GM19467 (cell line): ENCODE results near the gene TMEM53.

Experiments
- ATAC-seq: cut with Tn5 transposase; IDR thresholded peaks from one replicate; pipeline ENCODE4 v1.9.1; 2021; ENCODE audit warnings: mild to moderate bottlenecking, moderate library complexity; ENCODE audit not compliant: unreplicated experiment

The TMEM53 gene

DNA sequence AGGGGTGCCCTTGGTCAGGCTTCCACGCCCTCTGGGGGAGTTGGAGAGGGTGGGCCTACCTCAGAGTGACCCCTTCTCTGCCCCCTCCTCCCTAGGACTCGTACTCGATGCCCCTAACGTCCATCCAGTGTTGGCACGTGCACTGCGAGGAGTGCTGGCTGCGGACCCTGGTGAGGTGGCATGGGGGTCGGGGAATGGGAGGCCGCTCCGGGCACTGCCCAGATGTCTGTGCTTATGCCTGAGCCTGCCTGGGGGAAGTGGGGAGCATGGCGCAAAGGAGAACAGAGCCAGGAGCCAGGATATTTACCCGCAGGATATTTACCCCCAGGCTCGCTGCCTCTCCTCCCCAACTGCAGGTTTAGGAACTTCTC lies 24.5 kb downstream of the TMEM53 start:
- no peak for ATAC-seq

DNA sequence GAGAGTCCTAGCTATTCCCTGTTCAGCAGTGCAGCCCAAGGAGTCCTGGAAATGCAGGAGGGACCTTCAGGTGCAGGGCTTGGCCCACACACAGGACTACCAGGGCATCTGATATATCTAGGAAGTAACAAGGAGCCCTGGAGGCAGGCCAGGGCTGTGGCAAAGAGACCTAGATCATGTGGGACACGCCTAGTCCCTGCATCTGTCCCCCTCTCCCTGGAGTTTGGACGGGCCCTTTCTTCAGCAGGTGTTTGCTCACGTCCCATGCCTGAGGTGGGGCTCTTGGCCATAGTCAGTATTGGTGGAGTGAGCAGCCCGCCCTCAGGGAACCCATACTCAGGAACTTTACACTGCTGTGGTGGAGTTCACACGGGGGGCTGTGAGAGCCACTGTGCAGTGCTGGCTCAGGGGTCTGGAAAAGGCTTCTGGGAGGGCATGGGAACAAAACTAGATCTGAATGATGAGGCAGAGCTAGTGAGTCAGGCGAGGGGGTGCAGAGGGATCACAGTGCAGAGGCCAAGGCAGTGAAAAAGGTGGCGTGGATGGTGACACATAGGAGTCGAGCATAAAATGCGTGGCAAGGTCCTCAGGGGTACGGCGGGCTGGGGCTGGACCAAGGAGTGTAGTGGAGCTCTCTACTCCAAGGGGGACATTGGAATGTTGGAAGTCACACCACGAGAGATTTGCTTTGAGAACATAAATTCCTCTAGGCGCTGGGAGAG lies 25.6 kb downstream of the TMEM53 start:
- no peak for ATAC-seq

DNA sequence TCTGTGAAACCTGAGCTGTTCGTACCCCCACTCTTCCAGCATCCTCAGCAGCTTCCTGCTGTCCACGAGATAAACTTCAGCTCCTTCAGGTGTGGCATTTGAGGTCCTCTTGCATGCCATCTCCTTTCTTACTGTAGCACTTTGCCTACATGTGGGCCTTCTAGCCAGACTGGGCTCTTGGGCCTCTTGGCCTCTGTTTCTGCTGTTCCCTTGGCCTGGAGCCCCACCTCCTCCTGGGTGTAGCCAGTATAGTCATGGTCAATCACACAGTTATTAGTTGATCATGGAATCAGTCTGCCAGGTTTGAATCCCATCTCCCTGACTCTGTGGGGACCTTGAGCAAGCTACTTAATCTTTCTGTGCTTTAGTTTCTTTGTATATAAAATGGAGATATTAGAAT lies 26.4 kb downstream of the TMEM53 start:
- no peak for ATAC-seq

DNA sequence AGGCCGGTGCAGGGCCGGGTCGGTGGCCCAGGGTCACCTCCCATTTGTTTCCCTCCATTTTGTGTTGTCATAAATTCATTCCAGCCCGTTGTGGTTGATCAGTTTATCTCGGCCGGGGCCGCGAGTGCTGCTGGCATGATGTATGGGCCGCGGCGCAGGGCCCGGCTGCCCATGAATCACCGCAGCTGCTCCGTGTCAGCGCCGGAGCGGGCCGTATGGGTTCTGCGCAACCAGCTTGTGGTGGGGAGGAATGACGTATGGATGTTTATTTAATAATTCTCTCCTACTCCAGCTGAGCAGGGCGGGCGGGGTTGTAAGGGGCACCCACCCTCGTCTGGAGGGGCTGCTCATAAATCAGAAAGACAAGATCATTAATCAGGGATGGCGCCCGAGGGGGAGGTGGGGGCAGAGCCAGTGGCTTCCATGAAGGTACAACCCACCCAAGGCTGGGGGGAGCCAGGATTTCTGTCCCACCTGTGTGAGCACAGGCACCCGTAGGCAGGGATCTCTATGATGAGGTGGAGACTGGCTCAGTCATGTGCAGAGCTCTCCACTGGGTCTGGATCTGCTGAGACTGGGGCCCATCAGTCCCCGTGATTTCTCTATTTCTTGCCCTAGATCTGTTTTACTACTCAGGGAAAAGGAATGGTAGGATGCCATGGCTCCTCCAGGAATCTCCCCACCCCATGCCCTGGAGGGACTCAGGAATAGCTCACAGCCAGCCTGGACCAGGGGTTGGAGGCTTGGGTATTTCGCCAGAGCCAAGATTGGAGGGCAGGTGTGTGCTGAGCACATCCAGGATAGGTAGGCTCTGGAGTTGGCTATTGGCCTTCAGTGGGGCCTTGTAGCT lies 27.8 kb downstream of the TMEM53 start:
- ATAC-seq = no peak

DNA sequence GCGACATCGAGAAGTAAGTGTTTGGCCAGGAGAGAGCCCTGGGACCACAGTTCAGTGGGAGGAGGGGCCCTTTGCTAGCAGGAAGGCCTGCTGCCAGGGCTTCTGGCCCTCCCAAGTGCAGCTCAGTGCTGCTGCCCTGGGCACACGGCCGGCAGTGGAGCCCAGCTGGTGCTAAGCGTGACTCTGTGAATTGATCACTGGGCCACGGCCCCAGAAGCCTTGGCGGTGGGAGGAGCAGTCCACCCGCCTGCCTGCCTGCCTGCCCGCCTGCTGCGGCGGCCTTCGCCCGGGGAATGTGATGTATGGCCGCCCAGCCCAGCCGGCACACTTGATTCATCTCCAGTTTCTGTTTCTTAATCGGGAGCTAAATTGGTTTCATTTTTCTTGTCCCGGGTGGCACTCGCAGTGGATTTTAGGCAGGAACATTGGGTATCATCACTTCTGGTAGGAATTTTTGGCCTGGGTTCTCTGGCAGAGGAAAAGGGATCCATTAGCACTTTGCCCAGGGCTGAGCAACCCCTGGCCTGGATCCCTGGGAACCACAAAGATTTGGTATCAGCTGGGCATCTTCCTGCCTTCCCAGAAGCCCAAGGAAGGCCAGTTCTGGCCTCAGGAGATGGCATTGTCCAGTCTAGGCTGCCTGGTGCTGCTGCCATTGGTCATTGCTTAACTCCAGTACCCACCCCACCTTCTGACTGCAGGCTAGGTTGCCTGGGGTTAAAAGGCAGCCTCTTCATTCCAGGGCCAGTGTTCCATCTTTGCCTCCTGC lies 28.6 kb downstream of the TMEM53 start:
- ATAC-seq = no peak

DNA sequence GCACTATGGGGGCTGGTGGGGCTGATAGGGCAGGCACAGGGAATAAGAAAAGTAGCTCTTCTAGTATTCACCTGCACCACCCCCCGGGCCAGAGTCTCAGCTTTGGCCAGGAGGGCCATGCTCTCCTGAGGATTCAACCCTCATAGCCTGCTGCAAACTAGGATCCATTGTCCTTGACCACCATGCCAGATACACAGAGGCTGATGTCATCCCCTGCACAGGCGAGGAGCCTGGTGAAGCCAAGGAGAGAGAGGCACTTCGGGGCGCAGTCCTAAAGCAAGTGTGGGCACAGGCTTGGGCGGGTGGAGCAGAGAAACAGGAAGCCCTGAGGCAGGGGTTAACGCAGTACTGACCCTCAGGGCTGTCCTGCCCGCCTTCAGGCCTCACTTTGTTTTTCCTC lies 29.5 kb downstream of the TMEM53 start:
- no peak for ATAC-seq

DNA sequence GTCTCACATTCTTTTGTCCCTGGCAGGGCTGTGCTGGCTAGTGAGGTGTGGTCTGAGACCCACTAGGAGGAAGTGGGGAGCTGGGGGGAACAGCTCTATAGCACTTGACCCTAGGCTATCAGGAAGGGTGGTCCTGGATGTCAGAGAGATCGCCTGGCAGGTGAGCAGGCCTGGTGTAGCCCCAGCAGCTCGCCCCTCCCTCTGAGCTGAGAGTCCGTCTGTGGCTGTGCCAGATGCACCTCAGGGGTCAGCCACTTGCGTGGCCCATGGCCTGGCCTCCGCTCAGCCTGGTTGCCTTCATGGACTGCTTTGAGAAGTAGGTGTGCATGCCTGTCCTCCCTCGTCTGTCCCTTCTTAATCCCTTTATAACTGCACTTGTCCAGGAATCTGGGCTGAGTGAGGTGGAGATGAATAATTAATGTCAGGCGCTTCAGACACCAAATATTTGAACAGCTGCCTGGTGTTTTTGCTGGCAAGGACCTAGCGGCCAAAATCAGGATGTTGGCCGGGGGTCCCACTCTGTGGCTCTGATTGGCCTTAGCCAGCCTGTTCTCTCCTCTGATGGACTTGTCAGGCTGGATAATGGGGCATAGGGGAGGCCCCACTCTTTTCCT lies 30.5 kb downstream of the TMEM53 start:
- no peak for ATAC-seq

DNA sequence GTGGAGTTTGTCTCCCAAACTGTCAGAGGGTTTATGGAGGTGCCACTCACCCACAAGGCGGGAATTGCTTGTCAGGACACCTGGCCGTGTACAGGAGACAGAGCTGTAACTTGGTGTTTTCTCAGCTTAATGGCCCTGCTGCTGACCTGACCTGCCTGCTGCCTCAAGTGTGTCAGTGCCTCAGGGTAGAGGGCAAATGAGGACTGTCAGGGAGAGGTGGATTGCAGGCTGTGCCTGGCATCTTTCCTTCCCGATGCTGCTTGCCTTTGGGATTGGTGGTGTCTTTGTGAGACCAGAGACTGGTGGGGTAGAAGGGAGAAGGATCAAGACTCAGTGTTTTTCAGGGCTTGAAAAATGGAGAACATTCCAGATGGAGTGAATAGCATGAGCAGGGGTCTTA lies 31.4 kb downstream of the TMEM53 start:
- ATAC-seq = no peak

DNA sequence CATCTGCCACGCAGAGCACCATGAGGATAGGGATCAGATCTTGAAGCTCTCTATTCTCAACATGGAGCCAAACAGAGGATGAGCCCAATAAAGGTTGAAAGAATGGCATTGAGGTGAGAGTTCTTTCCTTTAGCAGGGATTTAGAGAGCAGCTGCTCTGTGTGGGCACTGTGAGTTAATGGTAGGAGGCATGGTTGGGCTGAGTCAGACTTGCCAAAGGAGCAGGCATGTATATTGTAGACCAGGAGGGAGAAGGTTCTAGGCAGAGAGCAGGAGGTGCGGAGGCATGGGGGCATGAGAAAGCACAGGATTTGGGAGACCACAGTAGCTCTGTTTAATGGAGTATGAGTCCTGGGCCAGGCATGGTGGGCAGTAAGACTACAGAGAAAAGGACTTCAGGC lies 32.0 kb downstream of the TMEM53 start:
- no peak for ATAC-seq

DNA sequence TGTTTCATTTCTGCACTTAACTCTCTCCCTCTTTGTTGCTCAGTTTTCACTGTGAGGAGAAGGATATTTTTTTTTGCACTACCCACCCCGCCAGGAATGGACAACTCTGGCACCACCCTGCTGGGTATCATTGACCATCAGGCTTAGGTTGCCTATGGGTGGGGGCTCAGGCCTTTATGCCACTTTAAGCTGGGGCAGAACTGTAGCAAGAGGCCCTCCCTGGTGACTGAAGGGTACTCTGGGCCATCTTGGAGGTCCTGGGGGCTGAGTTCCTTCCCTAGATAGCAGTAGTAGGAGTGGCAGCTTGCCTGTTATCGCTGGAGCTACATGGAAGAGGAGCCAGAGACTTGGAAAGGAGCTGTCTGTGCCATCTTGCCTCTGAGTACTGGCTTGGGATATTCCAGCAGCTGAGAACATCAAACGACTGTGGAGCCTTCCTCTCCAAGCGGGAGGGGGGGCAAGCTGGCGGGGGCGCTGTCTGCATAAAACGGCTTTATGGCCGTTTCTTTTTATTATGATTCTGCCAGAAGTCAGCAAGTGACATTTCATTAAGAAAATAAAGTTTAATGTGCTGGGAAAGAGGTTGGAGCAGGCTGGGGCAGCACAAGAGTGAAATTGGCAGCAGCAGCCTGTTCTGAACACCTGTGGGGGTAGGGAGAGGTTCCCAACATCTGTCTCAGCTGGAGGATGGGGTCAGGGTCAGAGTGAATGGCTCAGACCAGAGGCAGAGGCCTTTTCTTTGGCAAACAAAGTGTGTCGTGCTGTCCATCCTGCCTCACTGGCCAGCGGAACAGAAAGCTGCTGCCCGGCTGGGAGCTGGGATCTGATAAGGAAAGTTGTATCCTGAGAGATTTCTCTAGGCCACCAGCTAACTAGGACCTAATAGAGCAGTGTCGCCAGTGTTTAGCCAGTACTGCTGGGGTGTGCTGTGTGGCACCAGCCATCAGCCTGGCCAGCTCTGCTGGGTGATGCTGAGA lies 32.9 kb downstream of the TMEM53 start:
- ATAC-seq = no peak

DNA sequence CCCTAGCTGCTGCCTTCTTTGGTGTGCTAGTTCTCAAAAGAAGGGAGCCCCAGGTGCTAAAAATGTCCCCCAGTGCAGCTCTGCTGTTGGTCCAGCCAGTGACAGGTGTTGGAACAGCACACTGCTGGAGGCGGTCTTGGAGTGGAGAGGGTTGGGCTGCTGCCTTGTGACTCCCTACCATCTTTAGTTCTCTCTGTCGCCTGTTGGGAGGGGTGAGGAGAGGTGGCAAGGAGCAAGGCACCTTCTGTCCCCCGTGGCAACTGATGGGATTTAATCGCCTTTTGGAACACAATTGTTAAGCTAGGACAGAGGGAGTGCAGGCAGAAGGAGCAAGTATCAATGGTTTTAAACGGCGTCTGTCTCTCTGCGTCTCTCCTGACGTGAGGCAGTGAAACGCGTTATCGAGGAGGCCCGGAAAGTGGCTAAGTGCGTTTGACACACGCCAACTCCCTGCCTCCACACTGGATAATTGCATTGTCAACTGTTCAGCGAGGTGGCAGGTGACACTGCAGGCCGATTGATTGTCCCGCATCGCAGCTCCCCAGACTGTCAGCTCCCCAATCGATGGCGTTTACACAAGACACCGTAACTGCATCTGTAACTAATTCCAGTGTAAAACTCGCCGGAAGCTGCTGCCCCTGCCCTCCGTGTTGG lies 34.0 kb downstream of the TMEM53 start:
- no peak for ATAC-seq

DNA sequence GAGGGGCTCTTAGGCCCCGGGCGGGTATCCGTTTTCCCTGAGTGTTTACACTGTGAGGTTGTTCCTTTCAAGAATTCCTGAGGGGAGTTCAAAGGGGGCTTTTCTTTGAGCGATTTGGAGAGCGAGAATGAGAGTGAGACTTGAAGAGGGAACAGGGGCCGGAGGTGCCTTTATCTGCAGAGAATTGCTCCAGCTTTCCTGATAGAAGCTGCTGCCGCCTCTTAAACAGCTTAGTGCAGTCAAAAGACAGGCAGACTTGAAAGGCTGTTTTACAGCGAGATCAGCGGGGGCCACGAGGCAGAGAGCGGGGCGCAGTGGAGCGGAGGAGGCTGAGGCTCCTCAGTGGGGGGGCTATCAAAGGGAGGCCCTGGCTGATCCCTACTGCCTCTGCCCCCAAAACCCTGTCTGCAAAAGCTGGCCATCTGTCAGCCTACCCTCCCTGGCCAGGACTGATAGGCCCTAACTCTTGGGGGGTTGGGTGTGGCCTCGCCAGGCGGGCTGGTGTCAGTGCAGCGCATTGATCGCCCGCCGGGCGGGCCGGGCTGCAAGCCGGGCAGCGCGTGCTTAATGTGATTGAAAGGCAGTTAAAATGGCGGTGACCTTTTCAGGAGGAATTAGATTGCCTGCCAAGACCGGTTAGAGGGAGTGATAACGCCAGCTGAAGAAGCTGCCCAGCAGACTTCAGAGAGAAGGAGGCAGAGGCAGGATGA lies 36.4 kb downstream of the TMEM53 start:
- no peak for ATAC-seq

DNA sequence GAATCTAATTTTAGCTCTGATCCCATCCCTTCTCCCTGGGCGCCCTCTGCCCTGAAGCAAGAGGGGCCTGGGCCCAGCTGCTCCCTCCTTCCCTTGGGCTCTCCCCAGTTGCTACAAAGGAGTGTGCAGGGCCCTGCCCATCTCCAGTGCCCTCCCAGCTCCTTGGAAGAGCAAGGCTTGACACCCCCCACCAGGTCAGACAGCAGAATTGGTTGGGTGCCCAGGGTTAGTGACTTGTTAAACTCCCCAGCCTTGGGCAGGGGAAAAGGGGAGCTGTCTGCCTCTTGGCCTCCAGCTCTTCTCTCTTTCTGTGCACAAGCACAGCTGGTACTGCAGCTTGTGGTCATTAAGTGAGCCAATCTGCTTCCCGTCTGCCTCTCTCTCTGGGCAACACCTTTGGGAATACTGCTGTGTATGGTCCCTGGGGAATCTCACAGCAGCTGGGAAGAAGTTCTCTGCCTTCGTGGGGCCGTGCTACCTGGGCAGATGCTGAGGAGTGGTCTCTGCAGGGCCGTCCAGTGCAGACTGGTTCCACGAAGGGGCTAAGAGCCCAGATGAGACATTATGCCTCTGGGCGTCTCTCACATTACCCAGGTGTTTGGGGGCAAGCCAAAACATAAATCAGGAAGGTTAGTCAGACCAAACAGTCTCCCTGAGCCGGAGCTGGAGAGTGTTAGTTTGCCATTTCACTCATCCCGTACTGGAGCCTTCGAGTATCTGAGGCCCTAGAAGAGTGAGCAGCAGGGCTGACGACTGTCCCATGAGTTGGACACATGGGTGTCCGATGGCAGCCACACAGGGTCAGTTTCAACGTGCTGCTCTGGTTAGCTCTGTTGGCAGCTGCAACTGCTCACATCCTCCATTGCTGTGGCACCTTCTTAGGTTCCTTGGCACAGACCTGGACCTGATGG lies 37.3 kb downstream of the TMEM53 start:
- ATAC-seq = no peak

DNA sequence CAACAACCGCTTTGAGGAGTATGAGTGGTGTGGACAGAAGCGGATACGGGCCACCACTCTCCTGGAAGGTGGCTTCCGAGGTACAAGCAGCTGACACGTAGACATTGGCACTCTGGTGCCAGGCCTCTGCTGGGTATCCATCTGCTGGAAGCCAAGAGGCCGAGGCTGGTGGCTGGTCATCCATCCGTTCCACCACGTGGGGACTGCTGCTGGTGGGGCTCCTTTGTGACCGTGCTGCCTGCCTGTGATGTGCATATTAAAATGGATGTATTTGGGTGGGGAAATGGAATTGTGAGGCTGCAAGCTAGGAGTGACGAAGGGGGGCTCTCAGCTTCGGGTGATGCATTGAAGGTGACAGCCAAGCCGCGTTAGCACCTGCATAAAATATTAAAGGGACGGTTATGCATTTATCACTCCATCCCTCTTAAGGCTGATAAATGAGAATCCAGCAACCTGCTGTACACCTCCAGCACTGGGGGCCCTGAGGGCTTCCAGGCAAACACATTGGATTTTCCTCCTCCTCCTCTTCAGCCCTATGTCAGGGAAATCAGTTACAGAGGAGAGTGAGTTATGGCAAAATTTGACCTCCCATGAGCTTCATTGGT lies 38.1 kb downstream of the TMEM53 start:
- no peak for ATAC-seq

DNA sequence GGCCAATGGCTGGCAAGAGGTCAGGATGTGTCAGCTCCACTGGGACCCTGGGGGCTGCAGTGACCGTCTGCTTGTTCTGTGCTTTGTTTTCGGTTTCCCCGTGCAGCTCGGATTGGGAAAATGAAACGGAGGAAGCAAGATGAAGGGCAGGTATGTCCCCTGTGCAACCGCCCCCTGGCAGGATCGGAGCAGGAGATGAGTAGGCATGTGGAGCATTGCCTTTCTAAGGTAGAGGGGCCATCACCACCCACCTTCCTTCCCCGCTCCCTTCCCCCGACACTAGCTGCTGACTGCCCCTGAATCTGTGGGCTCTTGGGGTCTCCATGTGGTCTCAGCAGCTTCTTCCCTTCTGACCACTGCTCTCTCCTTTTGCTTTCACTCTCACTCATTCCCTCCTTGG lies 38.8 kb downstream of the TMEM53 start:
- ATAC-seq = no peak

DNA sequence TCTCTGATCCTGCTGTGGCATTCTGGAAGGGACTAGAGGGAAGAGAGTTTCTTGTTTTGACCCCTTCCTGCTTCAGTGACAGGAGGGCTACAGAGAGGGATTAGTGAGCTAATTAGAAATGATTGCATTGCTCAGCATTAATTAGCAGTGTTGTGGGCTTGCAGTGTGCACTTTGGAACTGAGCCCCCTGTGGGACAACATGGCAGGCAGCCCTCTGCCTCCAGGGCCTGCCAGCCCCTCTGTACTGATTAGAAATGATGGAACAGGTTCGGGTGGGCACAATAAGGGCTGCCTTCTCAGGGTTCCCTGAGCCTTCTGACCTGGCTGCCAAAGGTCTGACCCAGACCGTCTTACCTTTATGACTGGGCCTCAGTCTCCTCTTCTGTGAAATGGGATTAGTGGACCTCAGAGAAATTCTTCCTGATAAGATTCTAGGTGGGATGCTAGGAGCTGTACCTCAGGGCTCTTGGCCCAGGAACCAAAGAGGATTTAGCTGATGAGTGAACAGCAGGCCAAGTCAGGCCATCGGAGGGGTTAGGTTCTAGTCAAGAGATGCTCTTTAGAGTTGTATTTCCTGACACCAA lies 39.6 kb downstream of the TMEM53 start:
- ATAC-seq = no peak

DNA sequence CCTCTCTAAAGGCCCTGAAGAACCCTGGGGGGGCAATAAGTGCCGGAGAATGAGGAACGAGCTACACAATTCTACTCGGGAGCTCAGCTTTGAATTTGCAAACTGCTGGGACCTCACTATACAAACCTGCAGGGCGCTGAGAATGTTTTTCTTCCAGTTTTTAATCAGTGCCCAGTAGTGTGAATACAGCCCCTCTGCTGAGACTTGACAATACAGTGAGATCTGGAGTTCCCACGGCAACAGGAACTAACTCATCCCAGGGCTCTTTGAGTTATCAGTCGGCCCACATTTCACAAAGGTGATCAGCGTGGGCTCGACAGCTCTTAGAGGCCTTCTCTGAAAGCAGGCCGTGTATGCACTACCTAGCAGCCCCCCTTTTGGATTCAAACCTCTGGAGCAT lies 41.7 kb downstream of the TMEM53 start:
- no peak for ATAC-seq
